Hepatocyte (in vitro differentiated cells): ENCODE measurements around the gene OLA1.

Source experiments
- CTCF ChIP-seq: fragments of 200-600 bp; sonication (generic); IDR thresholded peaks from 2 replicates; pipeline ENCODE4 v1.5.1; 2016; ENCODE audit warnings: antibody characterized with exemption, mild to moderate bottlenecking; ENCODE audit not compliant: poor library complexity
- EZH2 ChIP-seq: fragments of 200-600 bp; sonication (generic); IDR thresholded peaks from 2 replicates; pipeline ENCODE4 v1.6.1; 2016; ENCODE audit warnings: antibody characterized with exemption, mild to moderate bottlenecking, borderline replicate concordance
- EZH2phosphoT487 ChIP-seq: fragments of 200-600 bp; sonication (generic); IDR thresholded peaks from one replicate; pipeline ENCODE4 v1.6.1; 2018; ENCODE audit warnings: antibody characterized with exemption, mild to moderate bottlenecking, low read depth, moderate library complexity; ENCODE audit not compliant: unreplicated experiment, severe bottlenecking

- TF ChIP-seq CTCF = no peak
- TF ChIP-seq EZH2phosphoT487 = no peak
- TF ChIP-seq EZH2 = no peak
Measured at GRCh38 chr2:174247474-174248186, 702 bp downstream of the OLA1 start.
